ENCODE data around the gene CACHD1.

The CACHD1 gene

GRCh38 chr1:64525116-64525686, 55.3 kb downstream of the CACHD1 start:
- H3K4me3 ChIP-seq (ENCODE audit: low read depth, low read length): no peak overlapping the region

GRCh38 chr1:64526312-64526711, 56.4 kb downstream of the CACHD1 start:
- Histone ChIP-seq H3K4me3 (ENCODE audit: low read depth, low read length) (no peak overlapping the region), H3K9me3 (ENCODE audit: severe bottlenecking) (no peaks in the 10 kb centered on the region), H3K27me3 (ENCODE audit: insufficient read depth, low read depth, severe bottlenecking) (no peaks in the 10 kb centered on the region), H3K36me3 (no peaks in the 10 kb centered on the region), H3K27ac (no peak overlapping the region)
- TF ChIP-seq, protein P1, sequence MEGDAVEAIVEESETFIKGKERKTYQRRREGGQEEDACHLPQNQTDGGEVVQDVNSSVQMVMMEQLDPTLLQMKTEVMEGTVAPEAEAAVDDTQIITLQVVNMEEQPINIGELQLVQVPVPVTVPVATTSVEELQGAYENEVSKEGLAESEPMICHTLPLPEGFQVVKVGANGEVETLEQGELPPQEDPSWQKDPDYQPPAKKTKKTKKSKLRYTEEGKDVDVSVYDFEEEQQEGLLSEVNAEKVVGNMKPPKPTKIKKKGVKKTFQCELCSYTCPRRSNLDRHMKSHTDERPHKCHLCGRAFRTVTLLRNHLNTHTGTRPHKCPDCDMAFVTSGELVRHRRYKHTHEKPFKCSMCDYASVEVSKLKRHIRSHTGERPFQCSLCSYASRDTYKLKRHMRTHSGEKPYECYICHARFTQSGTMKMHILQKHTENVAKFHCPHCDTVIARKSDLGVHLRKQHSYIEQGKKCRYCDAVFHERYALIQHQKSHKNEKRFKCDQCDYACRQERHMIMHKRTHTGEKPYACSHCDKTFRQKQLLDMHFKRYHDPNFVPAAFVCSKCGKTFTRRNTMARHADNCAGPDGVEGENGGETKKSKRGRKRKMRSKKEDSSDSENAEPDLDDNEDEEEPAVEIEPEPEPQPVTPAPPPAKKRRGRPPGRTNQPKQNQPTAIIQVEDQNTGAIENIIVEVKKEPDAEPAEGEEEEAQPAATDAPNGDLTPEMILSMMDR (IDR thresholded peaks at IDR 0.05; ENCODE audit: low read depth, low read length): no peak
- DNase-seq: no peak

More at GRCh38 chr1:64525116-64525686, 55.3 kb downstream of the CACHD1 start:
- TF ChIP-seq, protein P1 (IDR thresholded peaks at IDR 0.05; ENCODE audit: low read depth, low read length): no peak
- no peaks in the 10 kb centered on the region for H3K27me3 ChIP-seq (ENCODE audit: insufficient read depth, low read depth, severe bottlenecking)
- H3K36me3 ChIP-seq: no peaks in the 10 kb centered on the region
- no peak for DNase-seq
- H3K9me3 ChIP-seq (ENCODE audit: severe bottlenecking): no peaks in the 10 kb centered on the region
- H3K27ac ChIP-seq: no peak overlapping the region

DNA sequence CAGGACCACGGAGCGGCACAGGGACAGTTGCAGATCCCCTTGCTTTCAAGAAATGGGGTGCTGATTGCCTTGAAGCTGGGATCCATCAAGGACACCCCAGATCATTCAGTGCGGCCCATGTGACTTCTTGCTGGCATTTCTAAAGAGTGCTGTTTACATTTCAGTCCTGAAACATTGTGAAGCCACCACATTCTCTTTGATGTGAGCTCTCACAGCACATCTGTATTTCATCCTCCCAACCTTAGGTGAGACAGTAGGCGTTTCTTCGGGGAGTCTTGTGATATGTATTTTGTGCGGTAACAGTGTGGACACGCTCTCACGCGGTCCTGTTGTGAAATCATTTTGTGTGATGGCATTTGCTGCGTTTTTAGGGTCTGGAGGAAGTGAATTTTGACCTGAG, 57.2 kb downstream of the CACHD1 start:
- no peak for DNase-seq
- TF ChIP-seq, protein P1 (IDR thresholded peaks at IDR 0.05; ENCODE audit: low read depth, low read length): no peak
- H3K27me3 ChIP-seq (ENCODE audit: insufficient read depth, low read depth, severe bottlenecking): no peaks in the 10 kb centered on the region
- H3K27ac ChIP-seq: no peak overlapping the region
- no peaks in the 10 kb centered on the region for H3K36me3 ChIP-seq
- H3K9me3 ChIP-seq (ENCODE audit: severe bottlenecking): no peaks in the 10 kb centered on the region
- no peak overlapping the region for H3K4me3 ChIP-seq (ENCODE audit: low read depth, low read length)

- Histone ChIP-seq H3K36me3 (no peaks in the 10 kb centered on the region), H3K27me3 (ENCODE audit: insufficient read depth, low read depth, severe bottlenecking) (no peaks in the 10 kb centered on the region), H3K9me3 (ENCODE audit: severe bottlenecking) (no peaks in the 10 kb centered on the region), H3K27ac (no peak overlapping the region), H3K4me3 (ENCODE audit: low read depth, low read length) (no peak overlapping the region)
- no peak for DNase-seq
- TF ChIP-seq, protein P1 (IDR thresholded peaks at IDR 0.05; ENCODE audit: low read depth, low read length): no peak
Measured at GRCh38 chr1:64527786-64528185, 57.9 kb downstream of the CACHD1 start.

DNA sequence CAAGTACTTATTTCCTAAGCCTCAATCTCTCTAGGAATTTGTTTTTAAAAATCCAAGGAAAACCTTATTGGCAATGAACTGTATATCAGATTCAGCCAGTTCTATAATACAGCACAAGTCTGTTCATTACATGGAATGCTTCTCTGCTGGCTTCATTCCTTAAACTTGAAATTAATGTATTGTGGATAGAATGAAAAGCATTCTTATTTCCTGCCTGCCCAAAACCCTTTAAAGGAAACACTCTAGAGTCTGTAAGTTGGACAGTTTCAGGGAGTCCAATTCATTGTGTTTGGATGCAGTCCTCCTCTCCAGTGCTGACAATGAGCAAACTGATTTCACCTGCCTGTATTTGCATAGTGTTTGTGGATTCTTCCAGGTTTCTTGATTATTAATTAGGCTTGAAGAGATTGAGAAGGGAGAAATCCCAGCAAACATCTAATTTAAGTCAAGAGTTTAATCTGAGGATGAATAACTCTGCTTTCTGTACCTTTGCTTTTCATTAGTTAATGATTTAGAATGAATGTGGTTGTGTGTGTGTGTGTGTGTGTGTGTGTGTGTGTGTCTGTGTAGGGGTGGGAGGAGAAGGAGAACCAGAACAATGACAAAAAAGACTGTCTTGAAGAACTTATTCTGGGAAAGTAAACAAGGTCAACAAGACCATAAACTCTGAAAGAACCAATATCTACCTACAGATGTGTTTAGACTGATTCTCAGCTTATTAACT, 61.2 kb downstream of the CACHD1 start:
- H3K27me3 ChIP-seq (ENCODE audit: insufficient read depth, low read depth, severe bottlenecking): no peaks in the 10 kb centered on the region
- no peak for DNase-seq
- H3K9me3 ChIP-seq (ENCODE audit: severe bottlenecking): no peaks in the 10 kb centered on the region
- TF ChIP-seq, protein P1 (IDR thresholded peaks at IDR 0.05; ENCODE audit: low read depth, low read length): no peak
- no peak overlapping the region for H3K4me3 ChIP-seq (ENCODE audit: low read depth, low read length)
- no peak overlapping the region for H3K27ac ChIP-seq
- no peaks in the 10 kb centered on the region for H3K36me3 ChIP-seq
